Upper lobe of right lung (tissue), 1 donor: ENCODE measurements around the gene RFX1. TPM values are rescaled to one million over a fixed set of nuclear protein-coding genes. Genes with fewer than 3 reads are reported as not detected.
"Not testable (repeated sequence)": the region's sequence is repeated elsewhere in the genome, so short reads cannot be mapped to it uniquely, and the experiment has no call there.

ENCODE experiments used
- ATAC-seq: fragments of 200-7000 bp; cut with Tn5 transposase; one replicate; pipeline ENCODE4 v1.9.1; 2020; ENCODE audit warnings: mild to moderate bottlenecking, moderate library complexity
- DNase-seq: peaks from one replicate; pipeline ENCODE4 v3.0.0-alpha.2; 2020
- H3K27ac ChIP-seq: fragments of 200-600 bp; one replicate; pipeline ENCODE4 v1.8.0; 2022
- H3K27me3 ChIP-seq: fragments of 200-600 bp; one replicate; pipeline ENCODE4 v1.8.0; 2022; ENCODE audit warnings: mild to moderate bottlenecking
- H3K36me3 ChIP-seq: fragments of 200-600 bp; one replicate; pipeline ENCODE4 v1.8.0; 2022
- H3K4me1 ChIP-seq: fragments of 200-600 bp; one replicate; pipeline ENCODE4 v1.8.0; 2022
- H3K4me3 ChIP-seq: fragments of 200-600 bp; one replicate; pipeline ENCODE4 v1.8.0; 2022; ENCODE audit warnings: mild to moderate bottlenecking
- H3K9me3 ChIP-seq: fragments of 200-600 bp; one replicate; pipeline ENCODE4 v1.8.0; 2022
- CTCF ChIP-seq: fragments of 200-600 bp; IDR thresholded peaks from one replicate; pipeline ENCODE4 v1.8.0; 2022; ENCODE audit warnings: antibody characterized with exemption
- intact Hi-C: fragments of 100-400 bp; cut with DNase I; formaldehyde crosslinking; loops from one replicate; pipeline ENCODE4 v1.11.0; 2022
- total RNA-seq: library from RNA; stranded (reverse); fragmentation: NEBNext Ultra II Directional; extraction: Animal tissue kit (Norgen Biotek cat#: 25700); gene quantifications from one replicate; pipeline ENCODE4 v1.2.1, GENCODE V29; 2021
- donor health status: DM: no; HTN: yes; CAD: no; lungs with severe emphysema.

RFX1 gene
- total RNA-seq, 1 donor from 2014 or later: 17.8 TPM

DNA sequence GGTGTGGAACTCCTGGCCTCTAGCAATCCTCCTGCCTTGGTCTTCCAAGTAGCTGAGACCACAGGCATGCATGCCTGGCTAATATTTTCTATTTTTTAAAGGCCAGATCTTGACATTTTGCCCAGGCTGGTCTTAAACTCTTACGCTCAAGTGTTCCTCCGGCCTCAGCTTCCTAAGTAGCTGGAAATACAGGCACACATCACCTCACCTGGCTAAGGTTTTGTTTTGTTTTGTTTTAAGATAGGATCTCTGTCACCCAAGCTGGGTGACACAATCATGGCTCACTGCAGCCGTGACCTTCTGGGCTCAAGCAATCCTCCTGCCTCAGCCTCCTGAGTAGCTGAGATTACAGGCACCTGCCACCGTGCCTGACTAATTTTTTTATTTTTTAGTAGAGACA lies 16.3 kb upstream of the RFX1 start:
- H3K9me3 ChIP-seq: no peaks in the 10 kb centered on the region
- no peak overlapping the region for H3K4me3 ChIP-seq
- H3K27ac ChIP-seq: no peak overlapping the region
- H3K4me1 ChIP-seq: peaks cover 22% of the 10 kb centered on the region
- no peaks in the 10 kb centered on the region for H3K27me3 ChIP-seq
- DNase-seq (no peak), ATAC-seq (peak; percentile 7)
- no peaks in the 10 kb centered on the region for H3K36me3 ChIP-seq
- intact Hi-C loops: no loop called here
- TF ChIP-seq CTCF: no peak

GRCh38 chr19:14021474-14021873 lies 15.4 kb upstream of the RFX1 start:
- intact Hi-C loops: no loop called here
- no peaks in the 10 kb centered on the region for H3K36me3 ChIP-seq
- H3K4me3 ChIP-seq: no peak overlapping the region
- no peaks in the 10 kb centered on the region for H3K9me3 ChIP-seq
- DNase-seq (no peak), ATAC-seq (no peak)
- no peak overlapping the region for H3K27ac ChIP-seq
- peaks cover 22% of the 10 kb centered on the region for H3K4me1 ChIP-seq
- no peaks in the 10 kb centered on the region for H3K27me3 ChIP-seq
- no peak for TF ChIP-seq CTCF

DNA sequence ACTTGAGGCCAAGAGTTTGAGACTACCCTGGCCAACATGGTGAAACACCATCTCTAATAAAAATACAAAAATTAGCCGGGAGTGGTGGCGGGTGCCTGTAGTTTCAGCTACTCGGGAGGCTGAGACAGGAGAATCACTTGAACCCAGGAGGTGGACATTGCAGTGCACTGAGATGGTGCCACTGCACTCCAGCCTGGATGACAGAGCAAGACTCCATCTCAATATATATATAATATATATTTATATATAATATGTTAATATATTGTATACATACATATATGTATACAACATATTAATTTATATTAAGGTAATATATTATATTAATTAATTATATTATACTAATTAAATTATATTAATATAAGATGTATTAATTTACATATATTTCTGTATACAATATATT lies 13.6 kb upstream of the RFX1 start:
- H3K4me3 ChIP-seq, H3K9me3 ChIP-seq, H3K27me3 ChIP-seq, intact Hi-C loops, H3K27ac ChIP-seq, H3K36me3 ChIP-seq, ATAC-seq, DNase-seq: not testable (repeated sequence)
- peaks cover 22% of the 10 kb centered on the region for H3K4me1 ChIP-seq

- intact Hi-C loops: no loop called here
- DNase-seq (no peak), ATAC-seq (no peak)
- peaks cover 19% of the 10 kb centered on the region for H3K4me1 ChIP-seq
- no peaks in the 10 kb centered on the region for H3K9me3 ChIP-seq
- no peak overlapping the region for H3K27ac ChIP-seq
- no peaks in the 10 kb centered on the region for H3K36me3 ChIP-seq
- H3K4me3 ChIP-seq: no peak overlapping the region
- no peaks in the 10 kb centered on the region for H3K27me3 ChIP-seq
- no peak for TF ChIP-seq CTCF
These were observed 13.0 kb upstream of the RFX1 start for GRCh38 chr19:14019100-14019499.

- H3K4me1 ChIP-seq: peaks cover 4% of the 10 kb centered on the region
- H3K36me3 ChIP-seq: no peaks in the 10 kb centered on the region
- no peak overlapping the region for H3K4me3 ChIP-seq
- peak overlapping the region; percentile 17 for H3K27ac ChIP-seq
- ATAC-seq: peak; percentile 15
- intact Hi-C loops: no loop called here
- no peaks in the 10 kb centered on the region for H3K9me3 ChIP-seq
- no peak for DNase-seq
- no peak for TF ChIP-seq CTCF
- no peaks in the 10 kb centered on the region for H3K27me3 ChIP-seq
These were observed 9.5 kb upstream of the RFX1 start for GRCh38 chr19:14015524-14016035.

GRCh38 chr19:14012378-14012915 lies 6.3 kb upstream of the RFX1 start:
- H3K4me1 ChIP-seq: no peaks in the 10 kb centered on the region
- H3K9me3 ChIP-seq: no peaks in the 10 kb centered on the region
- ATAC-seq: no peak
- H3K4me3 ChIP-seq: no peak overlapping the region
- no peaks in the 10 kb centered on the region for H3K36me3 ChIP-seq
- H3K27me3 ChIP-seq: no peaks in the 10 kb centered on the region
- TF ChIP-seq CTCF: no peak
- DNase-seq: no peak
- intact Hi-C loops: no loop called here
- no peak overlapping the region for H3K27ac ChIP-seq
